HS-27A (cell line): ENCODE measurements around the gene BNC2.

Experiments
- DNase-seq: peaks from one replicate; pipeline ENCODE4 v3.0.0-alpha.2; 2012; ENCODE audit warnings: low read depth, missing footprints

Gene BNC2

DNA sequence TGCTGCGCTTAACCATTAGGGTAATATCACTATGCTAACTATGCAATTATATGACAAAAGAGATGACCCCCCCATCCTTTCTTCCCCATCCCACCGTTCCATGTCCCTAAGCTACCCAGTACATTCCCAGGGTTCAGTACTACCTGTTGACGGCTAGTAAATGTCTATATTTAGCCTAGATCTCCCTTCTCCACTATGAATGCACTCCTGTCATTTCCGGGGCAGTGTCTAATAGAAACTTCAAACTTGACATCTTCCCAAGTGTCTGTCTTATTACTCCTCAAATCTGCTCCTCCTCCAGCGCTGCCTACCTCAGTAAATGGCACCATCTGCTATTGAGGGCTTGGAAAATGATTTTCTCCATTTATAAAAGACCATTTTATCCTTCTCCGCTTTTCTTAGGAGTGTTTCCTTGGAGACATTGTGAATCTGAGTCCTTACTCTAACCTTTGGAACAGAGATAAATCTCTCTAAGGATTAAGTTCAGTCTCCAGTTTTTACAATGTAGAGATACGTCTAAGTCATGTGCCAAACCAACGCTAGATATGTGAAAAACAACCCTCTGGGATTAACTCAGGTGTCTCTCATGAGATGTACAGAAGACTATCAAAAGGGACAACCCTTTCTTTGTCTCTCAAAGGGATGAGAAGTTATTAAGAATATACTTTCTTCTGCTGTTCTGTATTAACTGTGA, 114.9 kb downstream of the BNC2 start:
- no peak for DNase-seq

DNA sequence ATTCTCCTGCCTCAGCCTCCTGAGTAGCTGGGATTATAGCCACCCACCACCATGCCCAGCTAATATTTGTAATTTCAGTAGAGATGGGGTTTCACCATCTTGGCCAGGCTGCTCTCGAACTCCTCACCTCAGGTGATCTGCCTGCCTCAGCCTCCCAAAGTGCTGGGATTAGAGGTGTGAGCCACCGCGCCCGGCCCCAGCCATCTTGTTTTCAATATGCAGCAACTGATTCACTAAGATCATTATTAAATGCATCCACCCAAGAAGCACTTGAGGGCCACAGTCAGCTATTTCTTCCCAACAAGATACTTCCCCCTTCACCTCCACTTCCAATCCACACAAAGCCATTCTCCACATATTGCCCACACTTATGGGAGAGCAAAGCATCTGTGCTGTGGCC, 115.8 kb downstream of the BNC2 start:
- DNase-seq = no peak

DNA sequence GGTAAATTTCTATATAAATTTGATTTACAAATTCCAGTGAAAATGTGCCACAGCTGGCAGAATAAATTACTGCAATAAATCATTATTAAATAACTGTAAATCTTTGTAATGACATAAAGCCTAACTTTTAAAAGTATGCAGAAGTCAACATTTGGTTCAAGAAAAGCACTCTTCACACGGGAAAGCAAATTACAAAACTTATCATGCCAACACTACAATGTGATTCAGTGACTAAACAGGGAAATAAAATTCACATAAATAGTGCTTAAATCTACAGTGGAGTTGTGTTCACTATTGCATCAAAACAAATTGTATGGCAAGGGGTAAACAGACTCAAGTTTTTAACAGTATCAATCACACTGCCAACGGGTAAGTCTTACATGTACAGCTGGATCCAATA, 117.2 kb downstream of the BNC2 start:
- no peak for DNase-seq

DNA sequence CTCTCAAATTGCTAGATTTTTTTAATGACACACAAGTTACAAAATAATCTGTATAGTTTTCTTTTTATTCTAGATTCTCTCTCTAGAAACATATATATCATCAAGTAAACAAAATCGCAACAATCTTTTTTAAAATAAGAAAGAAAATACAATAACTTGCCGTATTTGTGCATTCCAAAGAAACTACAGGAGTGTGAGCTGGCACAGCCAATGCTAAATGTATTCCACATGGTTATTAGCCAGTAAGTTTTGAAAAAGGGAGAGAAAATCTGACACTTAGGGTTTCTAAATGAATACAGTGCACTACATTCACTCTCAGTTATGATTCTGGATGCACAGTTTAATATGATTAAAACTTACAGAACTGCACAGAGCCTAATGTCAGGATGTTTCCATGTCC, 117.9 kb downstream of the BNC2 start:
- no peak for DNase-seq

DNA sequence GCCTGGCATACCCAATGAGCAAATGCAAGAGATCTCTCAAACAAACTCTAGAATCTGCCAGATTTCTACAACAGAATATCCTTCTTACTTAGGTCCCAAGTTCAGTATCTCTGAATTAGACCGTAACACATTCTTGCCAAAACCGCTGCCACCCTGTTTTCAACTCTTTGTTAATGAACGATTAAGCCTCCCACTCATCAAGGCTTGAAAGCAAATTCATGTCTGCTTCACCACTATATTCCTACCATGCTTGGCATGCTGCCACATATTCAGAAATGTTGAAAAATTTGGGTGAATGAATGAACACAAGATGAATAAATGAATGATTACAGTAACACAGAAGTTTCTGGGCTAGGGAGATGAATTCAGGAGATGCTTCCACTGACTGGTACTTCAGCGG, 119.9 kb downstream of the BNC2 start:
- no peak for DNase-seq

DNA sequence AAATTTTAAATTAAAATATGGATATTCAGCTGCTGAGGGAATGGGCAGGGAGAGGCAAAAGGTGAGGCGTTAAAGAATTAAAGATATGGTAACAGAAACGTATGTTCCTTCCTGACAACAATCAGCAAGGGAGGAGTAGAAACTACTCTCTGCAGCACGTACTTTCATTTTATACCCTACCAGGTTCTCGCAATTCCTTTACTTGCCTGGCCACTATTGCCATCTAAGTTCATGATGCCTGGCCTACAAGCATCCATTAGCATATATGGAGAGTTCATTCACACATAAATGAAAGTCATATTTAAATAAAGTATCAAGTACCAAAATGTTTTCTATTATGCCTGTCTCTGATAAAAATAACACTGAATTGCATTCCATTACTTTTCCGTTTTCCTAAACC, 125.1 kb downstream of the BNC2 start:
- DNase-seq = no peak

GRCh38 chr9:16744394-16744793, 126.1 kb downstream of the BNC2 start:
- DNase-seq = no peak

DNA sequence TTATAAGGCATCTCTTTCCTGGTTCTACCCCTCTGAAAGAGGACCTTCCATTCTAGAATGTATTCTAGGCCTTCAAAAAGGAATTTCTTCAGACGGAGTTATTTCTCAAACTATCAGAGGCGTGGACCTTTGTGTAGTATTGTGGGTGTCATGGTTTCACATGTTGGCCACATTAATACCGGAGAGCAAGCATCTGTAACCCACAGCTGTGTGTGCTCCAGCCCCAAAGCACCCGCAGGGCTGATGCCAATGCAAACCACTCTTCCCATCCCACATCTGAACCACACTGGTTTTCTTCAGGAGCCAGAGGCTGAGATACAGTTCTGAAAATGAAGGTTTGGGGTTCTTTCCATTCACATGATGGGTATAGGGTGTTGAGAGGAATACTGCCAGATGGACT, 127.1 kb downstream of the BNC2 start:
- DNase-seq = no peak

DNA sequence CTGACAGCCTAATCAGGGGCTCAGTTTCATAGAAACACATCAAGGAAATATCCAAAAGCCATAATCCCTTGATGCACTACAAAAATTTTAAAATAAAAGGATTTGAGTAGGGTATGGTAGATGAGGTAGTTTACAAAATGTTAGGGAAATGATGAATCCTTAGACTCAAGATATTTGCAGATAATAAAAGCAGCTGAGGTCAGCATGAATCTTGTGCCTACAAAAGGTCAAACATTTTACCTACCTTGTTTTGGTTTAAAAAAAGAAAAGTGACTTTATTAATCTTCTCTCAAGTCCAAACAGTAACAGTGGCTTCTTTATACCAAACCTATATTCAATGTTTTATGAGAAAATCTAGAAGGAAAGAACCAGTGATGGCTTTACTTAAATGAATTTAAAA, 135.5 kb downstream of the BNC2 start:
- DNase-seq = no peak

GRCh38 chr9:16732546-16732945, 137.9 kb downstream of the BNC2 start:
- DNase-seq = no peak

GRCh38 chr9:16730162-16730561, 140.3 kb downstream of the BNC2 start:
- no peak for DNase-seq

- DNase-seq = no peak
Measured at GRCh38 chr9:16729651-16730050, 140.8 kb downstream of the BNC2 start.

DNA sequence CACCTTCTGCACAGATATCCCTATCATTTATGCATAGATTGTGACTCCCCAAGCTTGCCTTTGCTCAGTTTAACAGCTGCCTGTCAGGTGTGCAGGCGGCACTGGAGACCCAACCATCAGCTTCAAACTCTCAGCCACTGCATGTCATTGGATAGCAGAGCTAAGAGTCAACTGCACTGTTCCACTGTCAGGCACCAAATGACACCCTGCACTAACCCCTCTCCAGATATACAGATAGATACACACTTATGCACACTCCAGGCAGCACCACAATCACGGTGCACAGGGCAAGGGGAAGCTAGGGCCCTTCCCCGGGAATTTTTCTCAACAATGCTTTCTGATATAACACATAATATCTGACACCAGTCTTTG, 142.3 kb downstream of the BNC2 start:
- no peak for DNase-seq

- DNase-seq = no peak
Measured at GRCh38 chr9:16727452-16728136, 142.9 kb downstream of the BNC2 start.

DNA sequence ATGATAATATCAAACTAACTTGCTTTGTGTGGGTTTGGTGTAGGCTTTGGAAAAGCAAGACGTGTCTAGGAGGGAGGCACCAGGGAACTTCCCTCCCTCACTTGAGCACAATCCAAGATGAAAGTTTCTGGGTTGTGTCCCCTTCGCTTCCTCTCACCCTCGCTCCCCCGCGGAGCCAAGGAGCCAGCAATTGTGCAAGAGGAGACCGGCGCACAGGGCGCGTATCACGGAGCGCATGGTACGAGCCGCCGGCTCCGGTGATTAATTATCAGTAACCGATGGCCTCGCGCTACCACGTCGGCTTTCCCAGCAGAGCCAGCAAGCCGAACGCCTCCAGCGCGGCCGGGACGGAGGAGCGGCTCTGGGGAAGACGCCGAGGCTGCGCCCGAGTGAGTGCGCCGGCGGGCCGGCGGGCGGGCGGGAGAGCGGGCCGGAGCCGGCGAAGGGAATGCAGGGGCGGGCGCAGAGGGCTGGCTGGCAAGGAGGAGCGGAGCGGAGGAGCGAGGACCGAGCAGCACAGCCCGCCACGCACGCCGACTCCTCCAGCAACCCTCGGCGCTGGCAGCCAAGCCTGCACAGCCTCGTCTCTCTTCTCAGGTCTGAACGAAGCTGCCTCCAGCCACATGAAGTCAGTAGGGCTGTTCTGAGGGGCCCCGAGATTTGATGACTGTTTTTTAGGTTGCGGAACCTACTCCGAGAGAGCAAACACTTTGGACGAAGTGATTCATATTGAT, 143.6 kb downstream of the BNC2 start:
- no peak for DNase-seq

DNA sequence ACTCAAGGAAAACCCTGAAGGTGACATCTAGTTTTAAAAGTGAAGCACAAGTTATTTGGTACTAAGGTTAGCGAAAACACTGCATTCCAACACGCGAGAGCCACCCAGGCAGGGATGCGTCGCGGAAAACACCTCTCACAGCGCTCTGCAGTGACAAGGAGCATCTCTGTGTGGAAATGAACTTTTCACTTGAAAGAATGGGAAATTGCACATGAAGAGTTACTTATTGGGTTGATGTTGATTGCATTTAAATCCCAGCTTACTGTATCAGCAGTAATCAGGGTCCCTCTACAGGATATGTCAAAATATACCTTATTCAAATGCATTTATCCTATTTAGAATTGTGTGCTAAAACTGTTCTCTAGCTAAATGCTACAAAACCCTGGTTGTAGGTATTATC, 144.4 kb downstream of the BNC2 start:
- DNase-seq = no peak

GRCh38 chr9:16725066-16725465, 145.4 kb downstream of the BNC2 start:
- DNase-seq = no peak

GRCh38 chr9:16721972-16722371, 148.5 kb downstream of the BNC2 start:
- no peak for DNase-seq

DNA sequence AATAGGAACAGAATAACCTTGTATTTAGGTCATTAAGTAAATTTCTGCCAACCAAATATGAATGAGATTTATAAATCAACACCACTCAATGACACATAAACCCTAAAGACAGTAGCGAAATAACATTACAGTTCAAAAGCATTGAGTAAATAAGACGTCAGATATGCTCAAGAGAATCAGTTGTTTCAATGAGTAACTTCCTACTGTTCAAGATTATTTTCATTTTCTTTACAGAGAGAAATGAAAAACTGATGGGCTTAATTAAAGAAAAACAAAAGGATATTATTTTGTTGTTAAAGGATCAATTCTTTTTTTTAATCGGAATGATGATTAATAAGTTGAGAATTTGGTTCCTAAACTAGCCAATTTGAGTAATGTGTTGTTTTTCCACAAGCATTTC, 150.1 kb downstream of the BNC2 start:
- DNase-seq = no peak

GRCh38 chr9:16719921-16720320, 150.5 kb downstream of the BNC2 start:
- DNase-seq = no peak

DNA sequence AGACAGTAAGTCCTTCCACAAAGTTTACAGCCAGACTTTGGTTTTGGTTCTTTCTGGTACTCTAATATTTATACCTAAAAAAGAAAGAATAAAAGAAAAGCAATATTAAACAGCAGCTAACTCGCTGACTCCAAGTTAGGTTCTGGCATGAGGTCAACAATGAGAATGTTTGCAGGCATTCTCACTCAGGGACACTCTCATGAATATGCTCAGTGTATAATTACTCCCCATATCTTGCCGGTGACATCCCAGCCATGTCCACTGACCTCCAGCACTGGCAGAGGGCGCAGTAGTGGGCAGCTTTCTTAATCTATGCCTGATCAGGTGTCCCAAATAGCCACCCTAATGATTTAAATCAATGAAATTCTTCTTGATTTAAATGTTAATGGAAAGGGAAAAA, 151.5 kb downstream of the BNC2 start:
- DNase-seq = no peak

- no peak for DNase-seq
Measured at GRCh38 chr9:16718296-16718695, 152.2 kb downstream of the BNC2 start.

DNA sequence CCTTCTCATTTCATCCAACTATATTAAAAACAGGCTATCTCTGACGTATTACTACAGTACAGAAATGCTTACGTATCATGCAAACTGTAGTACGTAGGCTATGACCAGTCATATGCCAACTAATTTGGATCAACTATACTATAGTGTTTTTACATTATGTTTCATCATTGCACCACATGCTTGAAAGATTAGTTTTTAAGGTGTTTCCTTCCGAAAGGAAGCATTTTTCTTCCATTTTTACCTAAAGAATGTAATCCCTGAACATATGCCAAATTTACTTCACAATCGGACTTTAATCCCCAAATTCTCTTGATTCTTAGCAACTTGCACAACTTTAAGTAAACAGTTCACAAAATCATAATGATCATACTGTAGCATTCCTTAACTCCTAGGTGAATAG, 153.9 kb downstream of the BNC2 start:
- DNase-seq = no peak
